Left ventricle myocardium inferior (tissue), 1 donor: ENCODE results near the gene BAHCC1. TPM values are rescaled to one million over a fixed set of nuclear protein-coding genes. Genes with fewer than 3 reads are reported as not detected.

Source experiments
- DNase-seq: peaks from one replicate; pipeline ENCODE4 v3.0.0-alpha.2; 2020
- H3K27ac ChIP-seq: fragments of 200-600 bp; replicated peaks from 2 replicates; pipeline ENCODE4 v1.8.0; 2021
- H3K27me3 ChIP-seq: fragments of 200-600 bp; 2 replicates; pipeline ENCODE4 v1.8.0; 2021; ENCODE audit warnings: low read depth
- H3K36me3 ChIP-seq: fragments of 200-600 bp; 2 replicates; pipeline ENCODE4 v1.8.0; 2021
- H3K4me1 ChIP-seq: fragments of 200-600 bp; 2 replicates; pipeline ENCODE4 v1.8.0; 2021
- H3K4me3 ChIP-seq: fragments of 200-600 bp; 2 replicates; pipeline ENCODE4 v1.8.0; 2021; ENCODE audit warnings: mild to moderate bottlenecking, moderate library complexity
- H3K9me3 ChIP-seq: fragments of 200-600 bp; replicated peaks from 2 replicates; pipeline ENCODE4 v1.8.0; 2021
- CTCF ChIP-seq: fragments of 200-600 bp; IDR thresholded peaks from 2 replicates; pipeline ENCODE4 v1.8.0; 2021; ENCODE audit warnings: antibody characterized with exemption, mild to moderate bottlenecking, borderline replicate concordance
- intact Hi-C: fragments of 100-400 bp; cut with micrococcal nuclease; formaldehyde crosslinking; loops from one replicate; pipeline ENCODE4 v1.11.0; 2022
- total RNA-seq: library from RNA; stranded (reverse); fragmentation: NEBNext Ultra II Directional; extraction: Animal tissue kit (Norgen Biotek cat#: 25700); gene quantifications from one replicate; pipeline ENCODE4 v1.2.1, GENCODE V29; 2021
- donor health status: DM: no; HTN: yes; CAD: no; lungs with severe emphysema.

BAHCC1 gene
- total RNA-seq, 1 donor from 2014 or later = 7.3 TPM

- H3K27ac ChIP-seq = no peak overlapping the region
- H3K36me3 ChIP-seq = no peaks in the 10 kb centered on the region
- no peaks in the 10 kb centered on the region for H3K9me3 ChIP-seq
- no peak overlapping the region for H3K4me3 ChIP-seq
- no peak for DNase-seq
- H3K27me3 ChIP-seq = no peaks in the 10 kb centered on the region
- intact Hi-C loops = loop anchor here (10.0 kb wide), 1 partner anchor 222 kb away; no protein-coding TSS in a partner anchor
- no peak for TF ChIP-seq CTCF
- peaks cover 18% of the 10 kb centered on the region for H3K4me1 ChIP-seq
Measured at GRCh38 chr17:81476635-81477034, 81.4 kb downstream of the BAHCC1 start.

- Histone ChIP-seq H3K27ac (no peak overlapping the region), H3K4me1 (peaks cover 23% of the 10 kb centered on the region), H3K27me3 (no peaks in the 10 kb centered on the region), H3K9me3 (no peaks in the 10 kb centered on the region), H3K4me3 (no peak overlapping the region), H3K36me3 (no peaks in the 10 kb centered on the region)
- intact Hi-C loops = loop anchor here (10.0 kb wide), 1 partner anchor 222 kb away; no protein-coding TSS in a partner anchor
- TF ChIP-seq CTCF = no peak
- DNase-seq = no peak
Measured at GRCh38 chr17:81477173-81477572, 81.9 kb downstream of the BAHCC1 start.

GRCh38 chr17:81478119-81478518 lies 82.9 kb downstream of the BAHCC1 start:
- no peak overlapping the region for H3K27ac ChIP-seq
- no peaks in the 10 kb centered on the region for H3K36me3 ChIP-seq
- no peak for DNase-seq
- H3K27me3 ChIP-seq = no peaks in the 10 kb centered on the region
- intact Hi-C loops = loop anchor here (10.0 kb wide), 1 partner anchor 223 kb away; no protein-coding TSS in a partner anchor
- no peak for TF ChIP-seq CTCF
- no peaks in the 10 kb centered on the region for H3K9me3 ChIP-seq
- peaks cover 32% of the 10 kb centered on the region for H3K4me1 ChIP-seq
- H3K4me3 ChIP-seq = no peak overlapping the region

GRCh38 chr17:81479175-81480071 lies 84.2 kb downstream of the BAHCC1 start:
- Histone ChIP-seq H3K4me1 (peaks cover 44% of the 10 kb centered on the region), H3K4me3 (no peak overlapping the region), H3K27me3 (no peaks in the 10 kb centered on the region), H3K9me3 (no peaks in the 10 kb centered on the region), H3K36me3 (no peaks in the 10 kb centered on the region), H3K27ac (no peak overlapping the region)
- DNase-seq = no peak
- intact Hi-C loops = loop anchor here (5.0 to 10.0 kb wide), 2 partner anchors 92 to 225 kb away; no protein-coding TSS in a partner anchor
- no peak for TF ChIP-seq CTCF

GRCh38 chr17:81480140-81481072 lies 85.1 kb downstream of the BAHCC1 start:
- Histone ChIP-seq H3K27me3 (no peaks in the 10 kb centered on the region), H3K4me1 (peaks cover 49% of the 10 kb centered on the region), H3K4me3 (peak overlapping the region; percentile 70), H3K27ac (peak overlapping the region; percentile 39), H3K9me3 (no peaks in the 10 kb centered on the region), H3K36me3 (no peaks in the 10 kb centered on the region)
- TF ChIP-seq CTCF = peak; percentile 10
- intact Hi-C loops = loop anchor here (5.0 kb wide), 1 partner anchor 93 kb away; no protein-coding TSS in a partner anchor
- no peak for DNase-seq
